Glutamatergic neuron (in vitro differentiated cells): ENCODE data around the gene TMEM198. TPM values are rescaled to one million over a fixed set of nuclear protein-coding genes. Genes with fewer than 3 reads are reported as not detected.

Source experiments
- DNase-seq: peaks from one replicate; pipeline ENCODE4 v3.0.0; 2022
- H3K27ac Mint-ChIP-seq: one replicate; pipeline ENCODE4 v1.8.0; 2020; ENCODE audit warnings: mild to moderate bottlenecking, mixed read lengths, inconsistent platforms; ENCODE audit not compliant: unreplicated experiment
- H3K27me3 Mint-ChIP-seq: one replicate; pipeline ENCODE4 v1.8.0; 2020; ENCODE audit warnings: mild to moderate bottlenecking, moderate library complexity, mixed read lengths, inconsistent platforms; ENCODE audit not compliant: unreplicated experiment
- H3K36me3 Mint-ChIP-seq: one replicate; pipeline ENCODE4 v1.8.0; 2020; ENCODE audit warnings: mild to moderate bottlenecking, mixed read lengths, inconsistent platforms; ENCODE audit not compliant: unreplicated experiment
- H3K4me1 Mint-ChIP-seq: one replicate; pipeline ENCODE4 v1.8.0; 2020; ENCODE audit warnings: mild to moderate bottlenecking, low read depth, mixed read lengths, inconsistent platforms; ENCODE audit not compliant: unreplicated experiment
- H3K4me3 Mint-ChIP-seq: one replicate; pipeline ENCODE4 v1.8.0; 2020; ENCODE audit warnings: mild to moderate bottlenecking, mixed read lengths, inconsistent platforms; ENCODE audit not compliant: unreplicated experiment
- H3K9me3 Mint-ChIP-seq: one replicate; pipeline ENCODE4 v1.8.0; 2020; ENCODE audit warnings: mild to moderate bottlenecking, moderate library complexity, mixed read lengths, inconsistent platforms; ENCODE audit not compliant: unreplicated experiment
- long read RNA-seq: library from polyadenylated mRNA; unstranded; transcript quantifications from one replicate; pipeline ENCODE4 v2.0.0, GENCODE V29; 2020; ENCODE audit not compliant: unreplicated experiment
- total RNA-seq: library from RNA; stranded (reverse); fragmentation: NEBNext Ultra II Directional; extraction: Animal tissue kit (Norgen Biotek cat#: 25700); gene quantifications from one replicate; pipeline ENCODE4 v1.2.1, GENCODE V29; 2021; ENCODE audit not compliant: unreplicated experiment
- TF ChIP-seq, protein P1 (sequence below): fragments of 200-600 bp; sonication (generic); IDR thresholded peaks from one replicate; pipeline ENCODE4 v1.5.0; 2021; ENCODE audit not compliant: partially characterized antibody, unreplicated experiment

The TMEM198 gene, protein sequence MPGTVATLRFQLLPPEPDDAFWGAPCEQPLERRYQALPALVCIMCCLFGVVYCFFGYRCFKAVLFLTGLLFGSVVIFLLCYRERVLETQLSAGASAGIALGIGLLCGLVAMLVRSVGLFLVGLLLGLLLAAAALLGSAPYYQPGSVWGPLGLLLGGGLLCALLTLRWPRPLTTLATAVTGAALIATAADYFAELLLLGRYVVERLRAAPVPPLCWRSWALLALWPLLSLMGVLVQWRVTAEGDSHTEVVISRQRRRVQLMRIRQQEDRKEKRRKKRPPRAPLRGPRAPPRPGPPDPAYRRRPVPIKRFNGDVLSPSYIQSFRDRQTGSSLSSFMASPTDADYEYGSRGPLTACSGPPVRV
- total RNA-seq = 40.9 TPM
- long read RNA-seq, transcript TMEM198-202 (5 exons, 2,218 nt) = major isoform, 6 of 10 reads
- long read RNA-seq, partial matches to known transcripts = 4 of 10 reads
- long read RNA-seq, other reads (novel, unspliced or antisense) = 0 of 10 reads

DNA sequence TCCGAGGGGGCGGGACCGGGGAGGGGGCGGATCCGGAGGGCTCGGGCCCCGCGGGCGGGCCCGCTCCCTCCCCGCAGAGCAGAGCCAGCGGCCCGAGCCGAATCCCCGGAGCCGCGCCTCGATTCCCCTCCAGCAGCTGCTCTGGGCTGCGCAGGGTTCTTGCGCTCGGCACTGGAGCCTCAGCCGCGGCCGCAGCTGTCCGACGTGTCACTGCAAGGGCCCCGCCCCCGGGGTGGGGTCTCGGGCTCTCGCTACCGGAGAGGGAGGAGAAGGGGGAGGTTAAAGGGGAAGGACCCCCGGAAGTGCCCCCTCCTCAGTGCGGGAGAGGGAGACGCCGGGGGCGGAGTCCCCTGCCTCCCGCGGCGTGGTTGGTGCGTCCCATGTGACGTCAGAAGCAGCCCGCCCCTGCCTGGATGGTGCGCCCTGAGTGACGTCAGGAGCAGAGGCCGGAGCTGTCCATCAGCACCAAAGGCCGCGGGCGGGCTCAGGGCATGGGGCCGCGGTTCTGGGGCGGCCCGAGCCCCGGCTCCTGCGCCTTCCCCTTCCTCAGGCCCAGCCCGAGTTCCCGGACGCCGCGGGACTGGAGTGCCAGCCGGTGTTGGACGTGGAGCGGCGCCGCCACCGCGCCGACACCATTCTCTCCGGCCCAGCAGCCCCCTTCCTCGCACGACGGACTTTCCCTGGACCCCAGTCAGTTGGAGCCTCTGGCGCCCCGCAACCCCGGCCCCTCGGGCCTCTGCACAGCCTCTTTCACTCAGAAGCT is at the start of gene TMEM198, which contains the start of gene CHPF:
Gene TMEM198, plus strand, starts transcription at position 433 of the 763 bp plus-strand sequence. CDS start 700 bp downstream, outside the sequence.
Gene CHPF, minus strand, starts transcription at position 214 of the 763 bp plus-strand sequence. CDS start 271 bp downstream, outside the sequence.
- Mint-ChIP-seq H3K27ac (peak within 1 kb of the TSS; percentile 95), H3K36me3 (peaks cover 19% of the 10 kb centered on the region), H3K9me3 (peaks cover 26% of the 10 kb centered on the region), H3K4me1 (peaks cover 24% of the 10 kb centered on the region), H3K27me3 (peaks cover 18% of the 10 kb centered on the region), H3K4me3 (peak within 1 kb of the TSS; percentile 99)
- DNase-seq = peak; percentile 98
- TF ChIP-seq, protein P1, sequence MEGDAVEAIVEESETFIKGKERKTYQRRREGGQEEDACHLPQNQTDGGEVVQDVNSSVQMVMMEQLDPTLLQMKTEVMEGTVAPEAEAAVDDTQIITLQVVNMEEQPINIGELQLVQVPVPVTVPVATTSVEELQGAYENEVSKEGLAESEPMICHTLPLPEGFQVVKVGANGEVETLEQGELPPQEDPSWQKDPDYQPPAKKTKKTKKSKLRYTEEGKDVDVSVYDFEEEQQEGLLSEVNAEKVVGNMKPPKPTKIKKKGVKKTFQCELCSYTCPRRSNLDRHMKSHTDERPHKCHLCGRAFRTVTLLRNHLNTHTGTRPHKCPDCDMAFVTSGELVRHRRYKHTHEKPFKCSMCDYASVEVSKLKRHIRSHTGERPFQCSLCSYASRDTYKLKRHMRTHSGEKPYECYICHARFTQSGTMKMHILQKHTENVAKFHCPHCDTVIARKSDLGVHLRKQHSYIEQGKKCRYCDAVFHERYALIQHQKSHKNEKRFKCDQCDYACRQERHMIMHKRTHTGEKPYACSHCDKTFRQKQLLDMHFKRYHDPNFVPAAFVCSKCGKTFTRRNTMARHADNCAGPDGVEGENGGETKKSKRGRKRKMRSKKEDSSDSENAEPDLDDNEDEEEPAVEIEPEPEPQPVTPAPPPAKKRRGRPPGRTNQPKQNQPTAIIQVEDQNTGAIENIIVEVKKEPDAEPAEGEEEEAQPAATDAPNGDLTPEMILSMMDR = no peak

DNA sequence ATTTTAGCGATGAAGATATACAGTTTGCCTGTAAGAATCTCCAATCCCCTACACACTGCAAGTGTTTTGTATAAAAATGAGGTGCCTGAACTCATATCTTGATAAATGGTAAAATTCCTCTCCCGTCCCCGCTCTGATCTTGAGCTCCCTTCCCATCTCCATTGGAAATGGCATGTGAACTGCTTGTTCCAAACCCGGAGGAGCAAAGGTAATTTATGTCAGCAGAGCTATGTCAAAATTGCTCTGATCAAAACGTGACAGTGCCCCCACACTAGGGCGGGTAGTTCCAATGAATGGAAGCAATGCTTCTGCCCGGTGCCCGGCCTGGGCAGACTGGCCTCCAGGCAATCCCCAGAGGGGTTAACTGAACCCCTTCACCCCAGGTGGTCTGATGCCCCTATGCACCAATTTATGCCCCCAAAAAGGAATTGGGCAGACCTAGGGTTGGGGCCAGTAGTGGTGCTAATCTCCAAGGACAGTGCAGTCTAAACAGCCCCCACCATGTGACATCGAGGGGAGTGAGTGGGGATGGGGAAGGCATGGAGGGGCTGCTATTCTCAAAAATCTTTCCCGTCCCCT is 48.8 kb upstream of the TMEM198 start:
- H3K27ac Mint-ChIP-seq = no peak overlapping the region
- H3K4me3 Mint-ChIP-seq = peak overlapping the region; percentile 21
- H3K27me3 Mint-ChIP-seq = peaks cover 23% of the 10 kb centered on the region
- no peaks in the 10 kb centered on the region for H3K36me3 Mint-ChIP-seq
- DNase-seq = no peak
- H3K9me3 Mint-ChIP-seq = peaks cover 11% of the 10 kb centered on the region
- TF ChIP-seq, protein P1 = peak; percentile 87
- peaks cover 24% of the 10 kb centered on the region for H3K4me1 Mint-ChIP-seq

DNA sequence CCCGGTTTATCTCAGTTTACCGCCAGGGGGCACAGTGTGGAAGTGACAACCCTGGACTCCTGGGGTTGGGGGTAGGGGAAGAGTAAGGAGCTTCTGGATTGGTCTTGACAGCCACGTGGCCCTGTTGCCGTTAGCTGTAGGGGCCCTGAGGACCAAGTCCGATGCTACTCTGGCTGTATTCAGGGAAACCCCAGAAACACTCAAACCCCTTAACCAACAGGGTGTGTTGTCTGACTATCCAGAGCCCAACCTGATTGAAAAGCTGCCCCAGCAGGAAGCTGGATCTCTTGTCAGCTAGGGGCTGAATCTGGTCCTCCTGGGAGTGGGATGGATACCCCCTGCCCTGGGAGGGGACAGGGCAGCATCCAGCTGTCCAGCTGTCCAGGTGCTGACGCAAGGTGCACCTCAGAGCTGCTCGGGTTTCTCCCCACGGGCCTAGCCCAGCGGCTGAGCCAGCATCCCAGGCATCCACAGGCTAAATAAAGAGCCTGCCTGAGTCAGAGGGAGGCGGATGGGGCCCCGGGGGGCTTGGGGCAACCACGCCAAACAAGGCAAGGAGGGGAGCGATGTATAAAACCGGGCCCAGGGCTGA is 48.2 kb upstream of the TMEM198 start:
- H3K27ac Mint-ChIP-seq = no peak overlapping the region

DNA sequence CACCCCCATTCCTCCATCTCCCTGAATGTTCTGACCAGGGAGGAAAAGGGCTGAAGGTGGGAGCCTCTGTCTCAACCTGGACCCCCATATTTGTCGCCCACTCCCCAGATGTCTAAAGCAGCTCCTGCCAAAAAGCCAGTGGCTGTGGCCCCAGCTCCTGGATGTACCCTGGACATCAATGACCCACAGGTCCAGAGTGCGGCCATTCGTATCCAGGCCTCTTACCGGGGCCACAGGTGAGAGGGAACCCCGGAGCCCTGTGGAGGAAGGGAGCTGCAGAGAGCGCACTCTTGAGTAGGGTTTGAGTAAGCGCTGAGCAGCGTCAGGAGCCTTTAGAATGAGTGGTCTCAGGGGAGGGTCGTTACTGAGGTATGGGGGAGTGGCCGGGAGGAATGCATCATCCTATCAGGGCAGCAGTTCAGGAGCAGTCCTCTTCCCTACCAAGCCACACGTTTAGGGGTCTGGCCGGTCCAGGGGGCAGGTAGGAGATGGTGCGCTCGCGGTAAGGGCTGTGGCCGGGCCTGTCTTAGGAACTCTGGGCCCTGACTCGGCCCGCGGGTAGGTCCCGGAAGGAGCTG is 47.5 kb upstream of the TMEM198 start:
- H3K27ac Mint-ChIP-seq = no peak overlapping the region
- peaks cover 23% of the 10 kb centered on the region for H3K27me3 Mint-ChIP-seq
- no peaks in the 10 kb centered on the region for H3K36me3 Mint-ChIP-seq
- H3K4me1 Mint-ChIP-seq = peaks cover 26% of the 10 kb centered on the region
- peaks cover 13% of the 10 kb centered on the region for H3K9me3 Mint-ChIP-seq
- H3K4me3 Mint-ChIP-seq = peak overlapping the region; percentile 80
- TF ChIP-seq, protein P1 = no peak
- DNase-seq = no peak

More for the DNA sequence above, 48.2 kb upstream of the TMEM198 start:
- Mint-ChIP-seq H3K9me3 (peaks cover 13% of the 10 kb centered on the region), H3K36me3 (no peaks in the 10 kb centered on the region), H3K27me3 (peaks cover 23% of the 10 kb centered on the region), H3K4me3 (no peak overlapping the region), H3K4me1 (peaks cover 26% of the 10 kb centered on the region)
- peak; percentile 75 for DNase-seq
- TF ChIP-seq, protein P1 = peak; percentile 14
